B cell (primary cell): Measurements from ENCODE around the gene ATP6V1D. TPM values are rescaled to one million over a fixed set of nuclear protein-coding genes. Genes with fewer than 3 reads are reported as not detected.
"Not testable (repeated sequence)": the region's sequence is repeated elsewhere in the genome, so short reads cannot be mapped to it uniquely, and the experiment has no call there.

Experiments used
- ATAC-seq: fragments of 200-7000 bp; cut with Tn5 transposase; one replicate; pipeline ENCODE4 v1.10.0; 2021; ENCODE audit warnings: low read depth, mild to moderate bottlenecking, moderate number of reproducible peaks, moderate library complexity
- CTCF ChIA-PET: fragments of 350-600 bp; sonication (Branson Sonifier 250); formaldehyde crosslinking; loops from one replicate; lab custom pipeline; 2021; ENCODE audit warnings: antibody characterized with exemption, inconsistent platforms; lab: Charles Lee
- POLR2A ChIA-PET: fragments of 350-600 bp; sonication (Branson Sonifier 250); formaldehyde crosslinking; loops from one replicate; lab custom pipeline; 2021; ENCODE audit warnings: antibody characterized with exemption; lab: Charles Lee
- DNase-seq: peaks from one replicate; pipeline ENCODE4 v3.0.0; 2013
- H2AFZ ChIP-seq: 2 replicates; pipeline ENCODE4 v1.6.1; 2012; ENCODE audit warnings: mild to moderate bottlenecking, low read depth, low read length; ENCODE audit not compliant: insufficient read depth, poor library complexity, severe bottlenecking
- H3K27ac ChIP-seq, 2 donors: 1 replicate in 1 of 2; 2 replicates in 1 of 2; pipeline ENCODE4 v1.5.1; 2012 to 2013; ENCODE audit warnings: low read length in 2 of 2, mild to moderate bottlenecking in 2 of 2, moderate library complexity in 1 of 2
- H3K27me3 ChIP-seq, 4 experiments: fragments of 200-600 bp in 1 of 4; sonication (generic) in 1 of 4; replicated peaks in 1 of 4; 1 replicate in 2 of 4; 2 replicates in 2 of 4; pipeline versions ENCODE4 v1.6.1 to v1.7.0; 2013 to 2016; ENCODE audit warnings: low read length in 3 of 4, mild to moderate bottlenecking in 2 of 4, mixed read lengths in 1 of 4, moderate library complexity in 1 of 4; ENCODE audit not compliant: insufficient read depth in 4 of 4, control insufficient read depth in 3 of 4; ENCODE audit errors: control extremely low read depth in 1 of 4
- H3K36me3 ChIP-seq, 2 experiments: replicated peaks in 1 of 2; 1 replicate in 1 of 2; 2 replicates in 1 of 2; pipeline versions ENCODE4 v1.6.1 to v1.7.1; 2013; ENCODE audit warnings: low read length in 1 of 2; ENCODE audit not compliant: insufficient read depth in 2 of 2, control insufficient read depth in 1 of 2; ENCODE audit errors: control extremely low read depth in 1 of 2, extremely low read depth in 1 of 2
- H3K4me1 ChIP-seq, 2 donors: fragments of 200-600 bp in 1 of 2; sonication (generic) in 1 of 2; 1 replicate in 1 of 2; 2 replicates in 1 of 2; pipeline versions ENCODE4 v1.5.1 to v1.6.1; 2013 to 2017; ENCODE audit warnings: low read length in 2 of 2; ENCODE audit not compliant: control insufficient read depth in 2 of 2, insufficient read depth in 2 of 2
- H3K4me2 ChIP-seq: replicated peaks from 2 replicates; pipeline ENCODE3; 2012; ENCODE audit warnings: mild to moderate bottlenecking, low read depth, low read length; ENCODE audit not compliant: poor library complexity, severe bottlenecking
- H3K4me3 ChIP-seq, 5 experiments: fragments of 200-600 bp in 1 of 5; sonication (generic) in 1 of 5; 1 replicate in 3 of 5; 2 replicates in 2 of 5; pipeline versions ENCODE4 v1.5.1 to v1.7.0; 2011 to 2016; ENCODE audit warnings: low read length in 4 of 5, mild to moderate bottlenecking in 4 of 5, low read depth in 2 of 5, control low read depth in 1 of 5, moderate library complexity in 1 of 5; ENCODE audit not compliant: insufficient read depth in 1 of 5; ENCODE audit errors: control extremely low read depth in 1 of 5, extremely low read depth in 1 of 5
- H3K79me2 ChIP-seq: fragments of 200-600 bp; sonication (generic); one replicate; pipeline ENCODE4 v1.6.0; 2016; ENCODE audit warnings: low read length; ENCODE audit not compliant: control insufficient read depth, insufficient read depth
- H3K9ac ChIP-seq: fragments of 200-600 bp; sonication (generic); 2 replicates; pipeline ENCODE4 v1.6.1; 2017; ENCODE audit warnings: mild to moderate bottlenecking, low read length, moderate library complexity
- H3K9me3 ChIP-seq, 3 donors: one replicate each; pipeline versions ENCODE4 v1.6.1 to v1.7.1; 2013; ENCODE audit warnings: low read length in 2 of 3; ENCODE audit not compliant: control insufficient read depth in 2 of 3, insufficient read depth in 1 of 3; ENCODE audit errors: control extremely low read depth in 1 of 3
- H4K20me1 ChIP-seq: 2 replicates; pipeline ENCODE4 v1.6.0; 2012; ENCODE audit warnings: mild to moderate bottlenecking, low read length; ENCODE audit not compliant: insufficient read depth, control insufficient read depth, poor library complexity, severe bottlenecking
- H3K27ac Mint-ChIP-seq: one replicate; pipeline ENCODE4 v1.8.0; 2021; ENCODE audit warnings: mixed read lengths
- H3K27me3 Mint-ChIP-seq: one replicate; pipeline ENCODE4 v1.8.0; 2021; ENCODE audit warnings: mixed read lengths
- H3K4me1 Mint-ChIP-seq: one replicate; pipeline ENCODE4 v1.8.0; 2021; ENCODE audit warnings: mixed read lengths
- H3K4me3 Mint-ChIP-seq: one replicate; pipeline ENCODE4 v1.8.0; 2021; ENCODE audit warnings: mixed read lengths
- H3K9me3 Mint-ChIP-seq: one replicate; pipeline ENCODE4 v1.8.0; 2022; ENCODE audit warnings: mixed read lengths; ENCODE audit not compliant: insufficient read depth
- EZH2 ChIP-seq: IDR thresholded peaks from 2 replicates; pipeline ENCODE4 v1.6.1; 2012; ENCODE audit warnings: borderline replicate concordance, low read depth, mild to moderate bottlenecking, moderate library complexity, low read length; ENCODE audit not compliant: insufficient read depth, poor library complexity, severe bottlenecking
- WGBS: methylation state at CpG from one replicate; pipeline ENCODE4 v1.1.5; 2013; ENCODE audit warnings: missing lambda C conversion rate; ENCODE audit not compliant: insufficient coverage; 5-methylcytosine and 5-hydroxymethylcytosine counted together
- intact Hi-C: fragments of 100-400 bp; cut with micrococcal nuclease; formaldehyde crosslinking; loops from one replicate; pipeline ENCODE4 v1.10.0; 2022
- polyA plus RNA-seq: library from polyadenylated mRNA; depleted of rRNA; stranded (reverse); fragments of >200 nt; gene quantifications from 2 replicates; pipeline ENCODE4 v1.2.3, GENCODE V29; 2012
- total RNA-seq, 2 donors: library from RNA; stranded (reverse); fragments of 120-200 nt in 1 of 2; gene quantifications; 1 replicate in 1 of 2; 2 replicates in 1 of 2; pipeline versions ENCODE4 v1.2.3 to v1.2.4, GENCODE V29; 2013 to 2022
- TF ChIP-seq, protein P1 (sequence below): fragments of 200-600 bp; IDR thresholded peaks from one replicate; pipeline ENCODE4 v1.8.0; 2022; ENCODE audit warnings: antibody characterized with exemption, mild to moderate bottlenecking

Gene ATP6V1D
- total and polyA plus RNA-seq, 2 donors (not counting 1 experiment from before 2014, with no cell fraction given) = 6.4 to 35.3 TPM

DNA sequence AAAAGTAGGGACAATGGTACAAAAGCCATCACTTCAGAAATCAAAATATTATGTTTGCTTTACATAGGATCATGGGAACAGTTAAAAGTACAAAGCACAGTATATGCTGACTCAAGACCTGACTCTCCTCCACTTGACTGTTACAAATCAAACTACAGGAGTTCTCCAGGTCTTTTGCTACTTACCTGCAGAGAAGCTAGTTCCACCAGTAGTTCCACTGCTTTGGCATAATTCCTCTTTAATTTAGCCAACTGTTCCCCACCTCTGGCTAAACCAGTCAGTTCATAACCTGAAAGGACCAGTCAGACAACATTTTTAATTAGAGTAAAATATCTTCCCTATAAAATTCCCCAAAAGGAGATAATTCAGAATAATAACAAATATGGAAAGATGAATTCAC is 14.0 kb downstream of the ATP6V1D start:
- DNase-seq (no peak), ATAC-seq (no peak)
- intact Hi-C loops = no loop called here
- Mint-ChIP-seq H3K4me1 (no peaks in the 10 kb centered on the region), H3K27ac (no peak overlapping the region), H3K4me3 (no peak overlapping the region), H3K27me3 (no peaks in the 10 kb centered on the region), H3K9me3 (no peaks in the 10 kb centered on the region)
- Histone ChIP-seq H3K9ac (no peak overlapping the region), H3K4me3 (no peak overlapping the region), H2AFZ (no peak overlapping the region), H4K20me1 (no peaks in the 10 kb centered on the region), H3K9me3 (no peaks in the 10 kb centered on the region), H3K36me3 (peaks cover 17 to 55% of the 10 kb centered on the region in 2 experiments), H3K27ac (no peak overlapping the region), H3K4me2 (no peak overlapping the region), H3K27me3 (no peaks in the 10 kb centered on the region), H3K4me1 (no peaks in the 10 kb centered on the region), H3K79me2 (no peaks in the 10 kb centered on the region)
- TF ChIP-seq, protein P1, sequence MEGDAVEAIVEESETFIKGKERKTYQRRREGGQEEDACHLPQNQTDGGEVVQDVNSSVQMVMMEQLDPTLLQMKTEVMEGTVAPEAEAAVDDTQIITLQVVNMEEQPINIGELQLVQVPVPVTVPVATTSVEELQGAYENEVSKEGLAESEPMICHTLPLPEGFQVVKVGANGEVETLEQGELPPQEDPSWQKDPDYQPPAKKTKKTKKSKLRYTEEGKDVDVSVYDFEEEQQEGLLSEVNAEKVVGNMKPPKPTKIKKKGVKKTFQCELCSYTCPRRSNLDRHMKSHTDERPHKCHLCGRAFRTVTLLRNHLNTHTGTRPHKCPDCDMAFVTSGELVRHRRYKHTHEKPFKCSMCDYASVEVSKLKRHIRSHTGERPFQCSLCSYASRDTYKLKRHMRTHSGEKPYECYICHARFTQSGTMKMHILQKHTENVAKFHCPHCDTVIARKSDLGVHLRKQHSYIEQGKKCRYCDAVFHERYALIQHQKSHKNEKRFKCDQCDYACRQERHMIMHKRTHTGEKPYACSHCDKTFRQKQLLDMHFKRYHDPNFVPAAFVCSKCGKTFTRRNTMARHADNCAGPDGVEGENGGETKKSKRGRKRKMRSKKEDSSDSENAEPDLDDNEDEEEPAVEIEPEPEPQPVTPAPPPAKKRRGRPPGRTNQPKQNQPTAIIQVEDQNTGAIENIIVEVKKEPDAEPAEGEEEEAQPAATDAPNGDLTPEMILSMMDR = no peak
- TF ChIP-seq EZH2 = no peak
- CTCF ChIA-PET = no interaction called here
- POLR2A ChIA-PET = no interaction called here

DNA sequence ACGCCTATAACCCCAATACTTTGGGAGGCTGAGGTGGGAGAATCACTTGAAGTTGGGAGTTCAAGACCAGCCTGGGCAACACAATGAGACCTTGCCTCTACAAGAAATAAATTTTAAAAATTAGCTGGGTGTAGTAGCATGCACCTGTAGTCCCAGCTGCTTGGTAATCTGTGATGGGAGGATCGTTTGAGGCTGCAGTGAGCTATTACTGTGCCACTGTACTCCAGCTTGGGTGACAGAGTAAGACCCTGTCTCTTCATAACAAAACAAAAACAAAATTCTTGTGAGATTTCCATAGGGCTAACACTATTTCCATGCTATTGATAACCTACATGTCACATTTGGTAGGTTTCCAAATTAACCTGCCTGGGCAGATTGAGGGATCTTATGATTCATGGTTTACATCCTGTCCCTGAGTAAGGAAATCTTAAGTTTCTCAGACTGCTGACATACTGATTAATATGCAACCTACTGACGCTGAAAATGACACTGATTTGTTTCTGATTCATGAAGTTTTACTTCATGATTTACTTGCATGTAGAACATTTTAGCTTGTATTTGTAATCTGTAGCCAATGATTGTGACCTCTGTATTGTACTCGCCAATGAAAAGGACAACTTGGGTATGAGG is 15.9 kb downstream of the ATP6V1D start:
- no peak overlapping the region for H2AFZ ChIP-seq
- Mint-ChIP-seq H3K27ac (no peak overlapping the region), H3K27me3 (no peaks in the 10 kb centered on the region), H3K4me3 (no peak overlapping the region), H3K9me3 (no peaks in the 10 kb centered on the region), H3K4me1 (no peaks in the 10 kb centered on the region)
- no peak for TF ChIP-seq EZH2
- TF ChIP-seq, protein P1 = no peak
- no peaks in the 10 kb centered on the region for H3K79me2 ChIP-seq
- H3K27me3 ChIP-seq = no peaks in the 10 kb centered on the region
- ATAC-seq = no peak
- H3K9me3 ChIP-seq = no peaks in the 10 kb centered on the region
- peaks cover 11 to 53% of the 10 kb centered on the region in 2 experiments for H3K36me3 ChIP-seq
- 80% methylated on average over 1 of the region's 4 CpGs for WGBS
- POLR2A ChIA-PET = no interaction called here
- H3K4me1 ChIP-seq = no peaks in the 10 kb centered on the region
- H3K9ac ChIP-seq = no peak overlapping the region
- H3K4me3 ChIP-seq = no peak overlapping the region
- H3K27ac ChIP-seq = no peak overlapping the region
- H4K20me1 ChIP-seq = no peaks in the 10 kb centered on the region
- no peak overlapping the region for H3K4me2 ChIP-seq
- intact Hi-C loops = no loop called here
- CTCF ChIA-PET = interaction anchor here (1.1 kb wide), 1 partner anchor 178 kb away, joined by 3 read pairs; no protein-coding TSS in a partner anchor
- DNase-seq = no peak

DNA sequence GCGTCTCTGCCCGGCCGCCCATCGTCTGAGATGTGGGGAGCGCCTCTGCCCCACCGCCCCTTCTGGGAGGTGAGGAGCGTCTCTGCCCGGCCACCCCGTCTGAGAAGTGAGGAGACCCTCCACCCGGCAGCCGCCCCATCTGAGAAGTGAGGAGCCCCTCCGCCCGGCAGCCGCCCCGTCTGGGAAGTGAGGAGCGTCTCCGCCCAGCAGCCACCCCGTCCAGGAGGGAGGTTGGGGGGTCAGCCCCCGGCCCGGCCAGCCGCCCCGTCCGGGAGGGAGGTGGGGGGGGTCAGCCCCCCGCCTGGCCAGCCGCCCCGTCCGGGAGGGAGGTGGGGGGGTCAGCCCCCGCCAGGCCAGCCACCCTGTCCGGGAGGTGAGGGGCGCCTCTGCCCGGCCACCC is 18.4 kb downstream of the ATP6V1D start:
- H3K4me3 Mint-ChIP-seq, H3K4me2 ChIP-seq, H3K27ac Mint-ChIP-seq, POLR2A ChIA-PET, H3K27me3 Mint-ChIP-seq, H3K27ac ChIP-seq, H3K4me1 ChIP-seq, H3K9ac ChIP-seq, H3K9me3 ChIP-seq, H4K20me1 ChIP-seq, intact Hi-C loops, CTCF ChIA-PET, H3K9me3 Mint-ChIP-seq, H3K4me1 Mint-ChIP-seq, DNase-seq, ATAC-seq, H2AFZ ChIP-seq, H3K79me2 ChIP-seq, H3K4me3 ChIP-seq, H3K27me3 ChIP-seq: not testable (repeated sequence)
- WGBS = 98% methylated on average over 20 of the region's 31 CpGs
- H3K36me3 ChIP-seq = peaks cover 14 to 56% of the 10 kb centered on the region in 2 experiments
